Ramos (cell line): ENCODE measurements around the gene POU6F2.

Experiments
- in situ Hi-C: fragments of 300-500 bp; cut with MboI; formaldehyde crosslinking; loops from one replicate; pipeline ENCODE4 v1.14.3; 2022; ENCODE audit warnings: low sequenced_read_pairs; ENCODE audit not compliant: unreplicated experiment

Gene POU6F2

GRCh38 chr7:39285256-39285655 lies 307.5 kb downstream of the POU6F2 start:
- in situ Hi-C loops: no loop called here

- in situ Hi-C loops: no loop called here
These were observed 310.6 kb downstream of the POU6F2 start for GRCh38 chr7:39288303-39288702.

- in situ Hi-C loops: no loop called here
These were observed 314.1 kb downstream of the POU6F2 start for GRCh38 chr7:39291628-39292410.

GRCh38 chr7:39293056-39293823 lies 315.5 kb downstream of the POU6F2 start:
- in situ Hi-C loops: no loop called here

- in situ Hi-C loops: no loop called here
These were observed 316.3 kb downstream of the POU6F2 start for GRCh38 chr7:39294022-39294421.

- in situ Hi-C loops: no loop called here
These were observed 318.1 kb downstream of the POU6F2 start for GRCh38 chr7:39295796-39296195.

GRCh38 chr7:39299695-39300094 lies 322.0 kb downstream of the POU6F2 start:
- in situ Hi-C loops: no loop called here

- in situ Hi-C loops: no loop called here
These were observed 322.6 kb downstream of the POU6F2 start for GRCh38 chr7:39300276-39300675.

GRCh38 chr7:39301543-39301942 lies 323.8 kb downstream of the POU6F2 start:
- in situ Hi-C loops: no loop called here

- in situ Hi-C loops: no loop called here
These were observed 326.5 kb downstream of the POU6F2 start for GRCh38 chr7:39304178-39304577.

- in situ Hi-C loops: no loop called here
These were observed 327.1 kb downstream of the POU6F2 start for GRCh38 chr7:39304668-39305405.

- in situ Hi-C loops: no loop called here
These were observed 328.4 kb downstream of the POU6F2 start for GRCh38 chr7:39306016-39306570.

- in situ Hi-C loops: no loop called here
These were observed 333.0 kb downstream of the POU6F2 start for GRCh38 chr7:39310699-39311098.

GRCh38 chr7:39312254-39312989 lies 334.7 kb downstream of the POU6F2 start:
- in situ Hi-C loops: no loop called here

GRCh38 chr7:39313376-39313775 lies 335.7 kb downstream of the POU6F2 start:
- in situ Hi-C loops: no loop called here

GRCh38 chr7:39313974-39314373 lies 336.3 kb downstream of the POU6F2 start:
- in situ Hi-C loops: no loop called here

- in situ Hi-C loops: no loop called here
These were observed 339.4 kb downstream of the POU6F2 start for GRCh38 chr7:39317107-39317506.

GRCh38 chr7:39317896-39318295 lies 340.2 kb downstream of the POU6F2 start:
- in situ Hi-C loops: no loop called here

GRCh38 chr7:39321245-39321644 lies 343.5 kb downstream of the POU6F2 start:
- in situ Hi-C loops: no loop called here

GRCh38 chr7:39321909-39322498 lies 344.3 kb downstream of the POU6F2 start:
- in situ Hi-C loops: no loop called here
